KOPT-K1 (cell line): ENCODE data around the gene CD2BP2.

Experiments used
- H3K27ac ChIP-seq: fragments of 200-600 bp; sonication (generic); 2 replicates; pipeline ENCODE4 v1.5.1; 2016; ENCODE audit warnings: antibody characterized with exemption, mild to moderate bottlenecking, low read depth, low read length; ENCODE audit not compliant: poor library complexity, severe bottlenecking
- H3K36me3 ChIP-seq: fragments of 200-600 bp; sonication (generic); 2 replicates; pipeline ENCODE4 v1.5.1; 2017; ENCODE audit warnings: antibody characterized with exemption, mild to moderate bottlenecking, low read length, moderate library complexity; ENCODE audit not compliant: insufficient read depth
- H3K9me3 ChIP-seq: fragments of 200-600 bp; sonication (generic); 2 replicates; pipeline ENCODE4 v1.5.1; 2017; ENCODE audit warnings: antibody characterized with exemption, low read length, mild to moderate bottlenecking; ENCODE audit not compliant: insufficient read depth, poor library complexity, severe bottlenecking

CD2BP2 gene

GRCh38 chr16:30370456-30371247 is 15.5 kb upstream of the CD2BP2 start, which contains the start of gene TBC1D10B:
Gene TBC1D10B (minus strand): TSS chr16:30370494. CDS start chr16:30370183, 311 bp downstream.
- peaks cover 19% of the 10 kb centered on the region for H3K36me3 ChIP-seq
- H3K27ac ChIP-seq, result peak within 1 kb of the TSS; percentile 73
- H3K9me3 ChIP-seq, result no peaks in the 10 kb centered on the region

GRCh38 chr16:30369938-30370455 is 14.9 kb upstream of the CD2BP2 start:
- Histone ChIP-seq H3K36me3 (peaks cover 24% of the 10 kb centered on the region), H3K9me3 (no peaks in the 10 kb centered on the region), H3K27ac (peak overlapping the region; percentile 71)

GRCh38 chr16:30369091-30369937 is 14.2 kb upstream of the CD2BP2 start:
- Histone ChIP-seq H3K27ac (peak overlapping the region; percentile 71), H3K9me3 (no peaks in the 10 kb centered on the region), H3K36me3 (peaks cover 31% of the 10 kb centered on the region)

- Histone ChIP-seq H3K36me3 (peaks cover 36% of the 10 kb centered on the region), H3K9me3 (no peaks in the 10 kb centered on the region), H3K27ac (peak overlapping the region; percentile 71)
Observed at GRCh38 chr16:30368792-30369090, 13.6 kb upstream of the CD2BP2 start.

GRCh38 chr16:30368122-30368791 is 13.1 kb upstream of the CD2BP2 start:
- no peaks in the 10 kb centered on the region for H3K9me3 ChIP-seq
- H3K27ac ChIP-seq, result peak overlapping the region; percentile 71
- H3K36me3 ChIP-seq, result peaks cover 41% of the 10 kb centered on the region

- Histone ChIP-seq H3K27ac (peak overlapping the region; percentile 71), H3K9me3 (no peaks in the 10 kb centered on the region), H3K36me3 (peaks cover 49% of the 10 kb centered on the region)
Observed at GRCh38 chr16:30367349-30368009, 12.4 kb upstream of the CD2BP2 start.

GRCh38 chr16:30366511-30366910 is 11.4 kb upstream of the CD2BP2 start:
- H3K36me3 ChIP-seq, result peaks cover 55% of the 10 kb centered on the region
- no peak overlapping the region for H3K27ac ChIP-seq
- H3K9me3 ChIP-seq, result no peaks in the 10 kb centered on the region

- Histone ChIP-seq H3K9me3 (no peaks in the 10 kb centered on the region), H3K36me3 (peaks cover 68% of the 10 kb centered on the region), H3K27ac (no peak overlapping the region)
Observed at GRCh38 chr16:30365200-30365599, 10.1 kb upstream of the CD2BP2 start.

- Histone ChIP-seq H3K36me3 (peaks cover 94% of the 10 kb centered on the region), H3K27ac (no peak overlapping the region), H3K9me3 (no peaks in the 10 kb centered on the region)
Observed at GRCh38 chr16:30361180-30361579, 6.1 kb upstream of the CD2BP2 start.

- Histone ChIP-seq H3K27ac (no peak overlapping the region), H3K36me3 (peaks cover 81% of the 10 kb centered on the region), H3K9me3 (no peaks in the 10 kb centered on the region)
Observed at GRCh38 chr16:30359871-30360170, 4.7 kb upstream of the CD2BP2 start.

GRCh38 chr16:30358990-30359870 is 4.1 kb upstream of the CD2BP2 start:
- Histone ChIP-seq H3K27ac (no peak overlapping the region), H3K9me3 (no peaks in the 10 kb centered on the region), H3K36me3 (peaks cover 75% of the 10 kb centered on the region)

- peaks cover 73% of the 10 kb centered on the region for H3K36me3 ChIP-seq
- H3K9me3 ChIP-seq, result no peaks in the 10 kb centered on the region
- no peak overlapping the region for H3K27ac ChIP-seq
Observed at GRCh38 chr16:30358577-30358936, 3.4 kb upstream of the CD2BP2 start.

GRCh38 chr16:30357715-30358576 is 2.8 kb upstream of the CD2BP2 start:
- H3K36me3 ChIP-seq, result peaks cover 73% of the 10 kb centered on the region

More at GRCh38 chr16:30357715-30358576, 2.8 kb upstream of the CD2BP2 start:
- H3K9me3 ChIP-seq, result no peaks in the 10 kb centered on the region
- H3K27ac ChIP-seq, result no peak overlapping the region
